NCI-H345 treated with DMSO at 0.1 percent for 48 hours (cell line): Measurements from ENCODE around the gene GRM4.

ENCODE experiments used
- DNase-seq: peaks from one replicate; lab custom pipeline; 2025; ENCODE audit not compliant: unreplicated experiment; lab: John Stamatoyannopoulos, UW

Gene GRM4

GRCh38 chr6:34065466-34066217 lies 80.2 kb downstream of the GRM4 start:
- no peak for DNase-seq

DNA sequence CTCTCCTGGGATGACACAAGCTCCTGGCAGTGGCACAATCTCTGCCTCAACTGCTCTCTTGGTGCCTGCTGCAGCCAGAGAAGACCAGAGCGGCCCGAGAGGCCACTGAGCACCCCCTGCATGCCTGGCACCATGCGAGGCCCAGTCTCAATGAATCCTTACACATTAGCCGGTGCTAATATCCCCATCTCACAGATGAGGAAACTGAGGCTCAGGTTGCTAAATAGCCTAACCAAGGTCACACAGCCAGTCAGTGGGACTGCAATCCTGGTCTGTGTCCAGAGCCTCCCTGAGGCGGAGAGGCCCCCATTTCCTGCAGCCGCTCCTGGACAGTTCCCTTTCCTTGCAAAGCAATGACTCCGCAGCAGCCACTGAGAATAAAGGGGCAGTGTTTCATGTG lies 81.2 kb downstream of the GRM4 start:
- DNase-seq, result no peak

GRCh38 chr6:34063651-34064050 lies 82.2 kb downstream of the GRM4 start:
- no peak for DNase-seq

DNA sequence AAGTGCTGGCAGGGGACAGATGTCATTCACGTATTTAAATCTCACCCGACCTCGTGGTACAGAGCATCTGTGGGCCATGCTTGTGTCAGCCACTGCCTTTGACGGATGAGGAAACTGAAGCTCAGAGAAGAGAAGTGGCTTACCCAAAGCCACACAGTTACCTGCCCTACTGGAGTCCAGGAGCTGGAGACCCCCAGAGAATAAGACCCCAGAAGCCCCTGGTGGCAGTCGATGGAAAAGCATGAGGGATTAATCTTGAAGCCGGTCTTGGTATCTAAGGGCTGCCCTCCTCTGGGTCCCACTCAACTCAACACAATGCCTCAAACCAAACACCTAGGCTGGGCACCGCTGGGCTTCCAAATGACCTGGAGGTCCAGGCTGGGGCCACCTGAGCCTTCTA lies 83.1 kb downstream of the GRM4 start:
- no peak for DNase-seq

DNA sequence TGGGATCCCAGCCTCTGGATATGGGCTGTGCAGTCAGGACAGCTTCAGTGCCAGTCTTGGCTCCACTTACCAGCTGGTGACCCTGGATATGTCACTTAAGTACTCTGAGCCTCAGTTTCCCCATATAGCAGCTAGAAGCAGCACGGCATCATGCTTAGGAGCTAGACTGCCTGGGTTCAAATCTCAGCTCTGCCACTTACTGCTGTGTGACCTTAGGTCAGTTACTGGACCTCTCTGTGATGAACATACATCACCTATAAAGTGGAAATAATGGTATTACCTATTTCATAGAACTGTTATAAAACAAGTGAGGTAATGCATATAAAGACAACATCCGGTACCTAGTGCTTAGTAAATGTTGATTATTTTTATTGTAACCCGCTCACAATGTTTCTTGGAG lies 83.7 kb downstream of the GRM4 start:
- DNase-seq, result no peak

GRCh38 chr6:34061348-34061747 lies 84.5 kb downstream of the GRM4 start:
- no peak for DNase-seq

- DNase-seq, result no peak
Measured at GRCh38 chr6:34059914-34060313, 86.0 kb downstream of the GRM4 start.

- no peak for DNase-seq
Measured at GRCh38 chr6:34059136-34059731, 86.7 kb downstream of the GRM4 start.

DNA sequence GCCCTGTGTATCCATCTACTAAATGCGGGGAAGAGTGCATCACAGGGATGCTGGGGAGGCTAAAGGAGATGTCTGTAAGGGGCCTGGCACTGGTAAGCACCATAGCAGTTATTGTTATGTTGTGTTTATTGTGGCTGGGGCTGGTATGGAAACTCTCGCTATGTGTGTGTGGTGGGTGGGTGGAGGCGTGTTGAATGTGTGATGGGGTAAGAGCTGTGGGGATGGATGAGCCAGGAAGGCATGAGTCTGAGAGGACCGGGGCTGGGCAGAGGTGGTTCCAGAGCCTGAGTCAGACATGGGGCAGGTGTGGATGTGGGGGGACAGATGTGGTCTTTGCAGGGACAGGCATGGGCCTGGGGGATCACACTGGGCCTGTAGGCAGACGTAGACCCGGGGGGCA lies 88.1 kb downstream of the GRM4 start:
- DNase-seq, result no peak

- no peak for DNase-seq
Measured at GRCh38 chr6:34057191-34057590, 88.7 kb downstream of the GRM4 start.

- no peak for DNase-seq
Measured at GRCh38 chr6:34056305-34057108, 89.4 kb downstream of the GRM4 start.

DNA sequence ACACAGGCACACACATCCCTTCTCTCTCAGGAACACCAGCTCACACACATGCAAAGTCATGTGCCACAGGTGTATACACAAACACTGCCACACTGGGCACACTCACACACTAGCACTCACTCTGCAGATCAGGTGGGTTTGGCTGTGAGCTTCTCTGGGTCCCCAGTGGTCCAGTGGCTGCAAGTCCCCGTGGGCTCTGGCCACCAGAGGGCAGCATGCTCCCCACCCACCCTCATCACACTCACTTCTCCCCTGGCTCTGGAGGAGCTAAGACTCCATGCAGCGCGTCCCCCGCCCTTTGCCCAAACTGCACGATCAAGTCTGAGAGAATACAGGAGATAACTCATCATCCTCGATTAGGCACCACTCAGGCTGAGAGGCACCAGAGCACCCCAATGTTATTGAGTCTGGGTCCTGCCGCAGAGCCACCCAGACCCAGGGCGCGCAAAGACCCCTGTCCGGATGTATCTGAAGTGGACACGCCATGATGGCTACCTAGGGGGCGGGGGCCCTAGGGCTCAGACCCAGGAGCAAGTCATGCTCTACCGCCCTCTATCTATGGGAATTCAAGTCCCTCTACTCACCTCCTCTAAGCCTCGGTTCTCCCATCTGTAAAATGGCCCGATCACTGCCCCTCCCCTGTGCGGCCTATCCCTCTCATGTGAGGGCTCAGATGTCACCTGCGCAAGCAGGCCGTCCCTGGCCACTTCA lies 90.5 kb downstream of the GRM4 start:
- peak; percentile 51 for DNase-seq

GRCh38 chr6:34053721-34054120 lies 92.2 kb downstream of the GRM4 start:
- peak; percentile 31 for DNase-seq

DNA sequence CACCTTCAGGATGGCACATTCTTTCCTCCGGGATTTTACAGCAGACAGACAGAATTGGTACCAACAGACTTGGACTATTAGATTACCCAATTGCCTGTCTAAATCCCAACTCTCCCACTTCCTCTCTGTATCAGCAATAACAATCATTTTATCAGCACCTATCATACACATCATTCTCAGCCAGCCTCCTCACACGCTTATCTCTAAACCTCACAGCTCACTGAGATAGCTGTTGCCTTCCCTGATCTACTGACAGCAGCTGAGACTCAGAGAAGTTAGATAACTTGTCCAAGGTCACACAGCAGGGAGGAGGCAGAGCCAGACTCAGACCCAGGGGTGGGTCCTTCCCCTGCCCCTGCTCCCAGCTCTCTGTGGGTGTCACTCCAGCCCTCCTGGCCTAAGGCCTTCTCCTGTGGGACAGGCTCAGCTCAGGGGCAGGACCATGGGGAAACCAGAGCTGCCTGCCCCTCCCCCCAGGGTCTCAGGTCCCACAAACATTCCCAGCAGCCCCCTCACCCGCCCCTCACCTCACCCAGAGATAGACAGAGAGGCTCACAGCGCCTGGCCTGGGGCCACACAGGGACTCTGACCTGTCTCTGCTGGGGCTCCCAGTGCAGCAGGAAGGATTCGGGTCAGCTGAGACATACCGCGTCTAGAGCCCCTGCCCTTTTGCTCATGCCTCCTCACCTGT lies 92.8 kb downstream of the GRM4 start:
- no peak for DNase-seq

DNA sequence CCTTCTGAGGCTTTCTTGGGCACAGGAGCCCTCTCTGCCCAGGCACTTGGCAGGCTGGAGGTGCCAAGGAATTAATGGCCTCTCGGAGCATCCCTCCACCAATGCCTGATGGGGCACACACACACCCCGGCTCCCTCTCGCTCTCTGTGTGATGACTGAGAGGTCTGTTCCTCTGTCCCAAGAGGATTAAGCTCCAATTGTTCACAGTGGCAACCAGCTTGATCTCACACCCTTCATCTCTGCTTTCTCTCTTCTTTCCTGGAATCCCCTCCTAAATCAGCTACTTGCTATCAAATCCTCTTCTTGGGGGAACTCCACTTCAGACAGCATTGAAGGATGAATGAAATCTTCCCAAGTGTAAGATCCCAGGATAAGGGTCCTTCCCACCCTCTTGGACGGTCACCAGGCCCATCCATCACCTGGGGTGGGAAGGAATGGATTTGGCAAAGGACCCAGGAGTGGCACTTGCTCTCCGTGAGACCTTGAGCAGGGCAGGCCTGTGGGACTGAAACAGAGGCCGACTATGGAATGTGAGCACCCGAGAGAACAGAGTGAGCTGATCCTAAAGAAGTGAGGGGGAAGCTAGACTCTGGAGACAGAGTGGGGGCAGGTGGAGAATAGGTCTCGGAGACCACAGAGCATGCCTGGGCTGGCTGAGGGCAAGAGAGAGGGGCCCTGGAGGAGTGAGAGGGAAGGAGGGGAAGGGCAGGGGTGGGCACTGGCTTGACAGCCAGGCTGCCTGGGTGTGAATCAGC lies 93.6 kb downstream of the GRM4 start:
- DNase-seq, result no peak

GRCh38 chr6:34051331-34051919 lies 94.5 kb downstream of the GRM4 start:
- DNase-seq, result no peak

DNA sequence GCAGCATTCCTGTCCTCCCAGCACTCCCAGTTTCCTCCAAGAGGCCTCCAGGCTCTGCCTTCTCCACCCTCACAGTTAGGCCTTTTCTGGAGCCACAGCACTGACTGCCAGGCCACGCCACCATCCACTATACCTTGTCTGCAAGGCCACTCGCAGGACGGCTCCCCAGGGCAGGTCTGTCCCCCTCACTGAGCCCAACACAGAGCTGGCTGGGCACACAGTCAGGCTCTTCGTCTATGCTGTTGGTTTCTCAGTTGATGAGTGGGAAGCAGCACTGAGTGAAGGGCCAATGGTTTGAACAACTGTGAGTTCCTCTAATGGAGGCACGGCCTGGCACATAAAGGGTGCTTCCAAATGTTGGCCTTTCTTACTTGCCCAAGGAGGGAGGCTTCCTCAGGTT lies 95.2 kb downstream of the GRM4 start:
- DNase-seq, result no peak

DNA sequence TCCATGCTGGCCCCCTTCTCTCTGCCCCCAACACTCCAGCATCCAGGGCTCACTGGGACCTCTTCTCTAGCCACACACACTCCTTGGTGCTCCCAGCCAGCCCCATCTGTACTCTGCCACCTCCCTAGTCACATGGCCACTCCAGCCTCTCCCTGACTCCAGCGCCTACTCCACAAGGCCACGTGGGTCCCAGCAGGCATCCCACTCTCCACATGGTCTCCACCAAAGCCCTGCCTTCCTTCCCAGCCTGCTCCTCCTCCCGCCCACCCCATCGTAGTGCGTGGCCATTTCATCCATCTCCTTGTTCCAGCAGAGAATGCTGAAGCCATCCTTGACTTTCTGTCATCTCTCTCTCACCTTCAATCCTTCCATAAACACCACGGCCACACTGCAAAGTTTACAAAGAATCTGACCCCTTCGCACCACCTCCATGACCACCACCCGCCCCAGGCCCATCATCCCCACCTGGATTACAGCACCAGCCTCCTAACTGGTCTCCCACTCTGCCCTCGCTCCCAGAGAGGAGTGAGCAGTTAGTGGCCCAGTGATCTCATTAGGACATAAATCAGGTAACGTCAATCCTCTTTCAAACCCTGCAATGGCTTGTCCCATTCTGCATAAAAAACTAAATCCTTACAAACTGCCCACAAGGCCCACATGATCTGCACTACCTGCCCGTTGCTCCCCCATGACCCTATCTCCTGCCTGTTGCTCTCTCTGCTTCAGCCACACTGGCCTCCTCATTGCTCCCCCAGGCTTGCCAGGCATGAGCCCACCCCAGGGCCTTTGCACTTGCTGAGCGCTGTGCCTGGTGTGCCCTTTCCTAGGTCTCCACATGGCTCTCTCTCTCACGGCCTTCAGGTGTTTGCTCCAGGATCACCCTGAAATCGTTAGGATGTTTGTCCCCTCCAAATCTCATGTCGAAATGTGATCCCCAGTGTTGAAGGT lies 96.2 kb downstream of the GRM4 start:
- no peak for DNase-seq
